HG03175 (cell line): Measurements from ENCODE around the gene GNAZ.
"Not testable (repeated sequence)": the region's sequence is repeated elsewhere in the genome, so short reads cannot be mapped to it uniquely, and the experiment has no call there.

Experiments used
- ATAC-seq: cut with Tn5 transposase; IDR thresholded peaks from one replicate; pipeline ENCODE4 v1.9.1; 2021; ENCODE audit warnings: mild to moderate bottlenecking, moderate library complexity; ENCODE audit not compliant: unreplicated experiment

Gene GNAZ

GRCh38 chr22:23042179-23042578 is 28.1 kb upstream of the GNAZ start:
- ATAC-seq = no peak

- no peak for ATAC-seq
Observed at GRCh38 chr22:23044570-23044969, 25.7 kb upstream of the GNAZ start.

- ATAC-seq = no peak
Observed at GRCh38 chr22:23045461-23045860, 24.9 kb upstream of the GNAZ start.

GRCh38 chr22:23047265-23047664 is 23.1 kb upstream of the GNAZ start:
- ATAC-seq = no peak

GRCh38 chr22:23047742-23048141 is 22.6 kb upstream of the GNAZ start:
- no peak for ATAC-seq

GRCh38 chr22:23050546-23050945 is 19.8 kb upstream of the GNAZ start:
- ATAC-seq = not testable (repeated sequence)

- no peak for ATAC-seq
Observed at GRCh38 chr22:23053051-23053707, 17.1 kb upstream of the GNAZ start.

GRCh38 chr22:23053912-23054530 is 16.3 kb upstream of the GNAZ start:
- ATAC-seq = no peak

- peak; percentile 72 for ATAC-seq
Observed at GRCh38 chr22:23054531-23055257, 15.6 kb upstream of the GNAZ start.

GRCh38 chr22:23055449-23056179 is 14.7 kb upstream of the GNAZ start:
- ATAC-seq = no peak

- ATAC-seq = no peak
Observed at GRCh38 chr22:23057331-23057730, 13.0 kb upstream of the GNAZ start.

- no peak for ATAC-seq
Observed at GRCh38 chr22:23058063-23058462, 12.3 kb upstream of the GNAZ start.

GRCh38 chr22:23058481-23059283 is 11.6 kb upstream of the GNAZ start:
- no peak for ATAC-seq

- no peak for ATAC-seq
Observed at GRCh38 chr22:23059284-23059948, 10.9 kb upstream of the GNAZ start.

GRCh38 chr22:23060612-23061400 is 9.5 kb upstream of the GNAZ start:
- no peak for ATAC-seq

GRCh38 chr22:23061471-23062280 is 8.6 kb upstream of the GNAZ start:
- ATAC-seq = no peak

GRCh38 chr22:23062616-23063538 is 7.4 kb upstream of the GNAZ start:
- ATAC-seq = no peak
